Large intestine (tissue), 12 donors: ENCODE results near the gene HSD17B8. TPM values are rescaled to one million over a fixed set of nuclear protein-coding genes. Genes with fewer than 3 reads are reported as not detected.

Experiments
- DNase-seq, 2 donors: peaks; one replicate each; pipeline versions ENCODE4 v3.0.0 to v3.0.0-alpha.2; 2013
- H3K27ac ChIP-seq: one replicate; pipeline ENCODE4 v1.5.1; 2013; ENCODE audit warnings: low read length
- H3K27me3 ChIP-seq: 2 replicates; pipeline ENCODE4 v1.6.1; 2013; ENCODE audit warnings: low read length; ENCODE audit not compliant: control insufficient read depth, insufficient read depth
- H3K36me3 ChIP-seq: 2 replicates; pipeline ENCODE4 v1.6.1; 2013; ENCODE audit warnings: low read length; ENCODE audit not compliant: control insufficient read depth, insufficient read depth
- H3K4me1 ChIP-seq: one replicate; pipeline ENCODE4 v1.6.1; 2013; ENCODE audit warnings: low read length; ENCODE audit not compliant: control insufficient read depth, insufficient read depth
- H3K4me3 ChIP-seq: one replicate; pipeline ENCODE4 v1.5.1; 2013; ENCODE audit warnings: low read length
- H3K9me3 ChIP-seq: one replicate; pipeline ENCODE4 v1.6.1; 2013; ENCODE audit warnings: mild to moderate bottlenecking, low read depth, low read length, moderate library complexity; ENCODE audit not compliant: control insufficient read depth
- WGBS: methylation state at CpG from one replicate; pipeline ENCODE4 v1.1.5; 2013; ENCODE audit warnings: low lambda C conversion rate; ENCODE audit not compliant: insufficient coverage; 5-methylcytosine and 5-hydroxymethylcytosine counted together
- long read RNA-seq, 11 donors: transcript quantifications; one replicate each; lab custom pipeline, GENCODE V29; 2026
- polyA plus RNA-seq: library from polyadenylated mRNA; unstranded; fragments of 120-200 nt; gene quantifications from one replicate; pipeline ENCODE4 v1.2.1, GENCODE V29; 2013

Gene HSD17B8
- polyA plus RNA-seq = 35.9 TPM
- long read RNA-seq, donor 1, transcript HSD17B8-203 (9 exons, 990 nt) = major isoform, 8 of 8 reads
- long read RNA-seq, donor 1, partial matches to known transcripts = 0 of 8 reads
- long read RNA-seq, donor 1, other reads (novel, unspliced or antisense) = 0 of 8 reads
- long read RNA-seq, donor 2, transcript HSD17B8-203 (9 exons, 990 nt) = major isoform, 15 of 15 reads
- long read RNA-seq, donor 2, partial matches to known transcripts = 0 of 15 reads
- long read RNA-seq, donor 2, other reads (novel, unspliced or antisense) = 0 of 15 reads
- long read RNA-seq, donor 3, transcript HSD17B8-203 (9 exons, 990 nt) = major isoform, 22 of 27 reads
- long read RNA-seq, donor 3, partial matches to known transcripts = 5 of 27 reads
- long read RNA-seq, donor 3, other reads (novel, unspliced or antisense) = 0 of 27 reads
- long read RNA-seq, donor 4, partial matches to known transcripts = 0 of 1 reads
- long read RNA-seq, donor 4, other reads (novel, unspliced or antisense) = 0 of 1 reads
- long read RNA-seq, donor 5, transcript HSD17B8-203 (9 exons, 990 nt) = major isoform, 10 of 10 reads
- long read RNA-seq, donor 5, partial matches to known transcripts = 0 of 10 reads
- long read RNA-seq, donor 5, other reads (novel, unspliced or antisense) = 0 of 10 reads
- long read RNA-seq, donor 6, transcript HSD17B8-203 (9 exons, 990 nt) = major isoform, 11 of 11 reads
- long read RNA-seq, donor 6, partial matches to known transcripts = 0 of 11 reads
- long read RNA-seq, donor 6, other reads (novel, unspliced or antisense) = 0 of 11 reads
- long read RNA-seq, donor 7, transcript HSD17B8-203 (9 exons, 990 nt) = major isoform, 5 of 5 reads
- long read RNA-seq, donor 7, partial matches to known transcripts = 0 of 5 reads
- long read RNA-seq, donor 7, other reads (novel, unspliced or antisense) = 0 of 5 reads
- long read RNA-seq, donor 8, transcript HSD17B8-203 (9 exons, 990 nt) = major isoform, 14 of 14 reads
- long read RNA-seq, donor 8, partial matches to known transcripts = 0 of 14 reads
- long read RNA-seq, donor 8, other reads (novel, unspliced or antisense) = 0 of 14 reads
- long read RNA-seq, donor 9, transcript HSD17B8-203 (9 exons, 990 nt) = major isoform, 13 of 13 reads
- long read RNA-seq, donor 9, partial matches to known transcripts = 0 of 13 reads
- long read RNA-seq, donor 9, other reads (novel, unspliced or antisense) = 0 of 13 reads
- long read RNA-seq, donor 10, transcript HSD17B8-203 (9 exons, 990 nt) = major isoform, 13 of 13 reads
- long read RNA-seq, donor 10, partial matches to known transcripts = 0 of 13 reads
- long read RNA-seq, donor 10, other reads (novel, unspliced or antisense) = 0 of 13 reads
- long read RNA-seq, donor 11, transcript HSD17B8-203 (9 exons, 990 nt) = major isoform, 11 of 11 reads
- long read RNA-seq, donor 11, partial matches to known transcripts = 0 of 11 reads
- long read RNA-seq, donor 11, other reads (novel, unspliced or antisense) = 0 of 11 reads

DNA sequence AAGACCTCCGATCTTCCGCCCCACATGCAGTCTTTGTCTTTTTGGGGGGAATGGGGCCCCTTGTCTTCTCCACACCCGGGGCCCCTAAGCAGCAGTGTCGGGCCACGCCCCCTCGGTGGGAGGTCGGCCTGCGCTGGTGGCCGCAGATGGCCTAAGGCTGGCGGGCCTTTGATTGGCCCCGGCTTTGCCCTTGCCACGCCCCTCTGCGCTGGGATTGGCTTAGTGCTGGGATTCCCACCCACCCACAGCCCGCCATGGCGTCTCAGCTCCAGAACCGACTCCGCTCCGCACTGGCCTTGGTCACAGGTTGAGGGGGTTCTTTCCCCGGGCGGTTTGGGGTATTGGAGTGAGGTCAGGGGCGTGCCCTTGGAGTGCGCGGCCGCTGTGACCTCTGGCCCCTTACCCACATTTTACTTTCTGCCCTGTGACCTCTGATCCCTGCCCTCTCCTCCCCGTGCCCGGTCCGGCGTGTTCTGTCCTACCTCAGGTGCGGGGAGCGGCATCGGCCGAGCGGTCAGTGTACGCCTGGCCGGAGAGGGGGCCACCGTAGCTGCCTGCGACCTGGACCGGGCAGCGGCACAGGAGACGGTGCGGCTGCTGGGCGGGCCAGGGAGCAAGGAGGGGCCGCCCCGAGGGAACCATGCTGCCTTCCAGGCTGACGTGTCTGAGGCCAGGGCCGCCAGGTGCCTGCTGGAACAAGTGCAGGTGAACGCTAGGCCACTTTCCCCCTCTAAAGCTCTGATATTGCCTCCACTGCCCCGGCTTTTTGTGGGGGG is at the start of gene HSD17B8:
Gene HSD17B8, plus strand, starts transcription at position 241 of the 776 bp plus-strand sequence. Its CDS starts 14 bp downstream, at position 255.
- H3K9me3 ChIP-seq = peaks cover 2% of the 10 kb centered on the region
- no peaks in the 10 kb centered on the region for H3K27me3 ChIP-seq
- WGBS = no CpG with 5 or more reads among the region's 48 CpGs
- peak within 1 kb of the TSS; percentile 66 for H3K27ac ChIP-seq
- peaks cover 41% of the 10 kb centered on the region for H3K4me1 ChIP-seq
- peak; percentile 89 to 93 for DNase-seq
- H3K4me3 ChIP-seq = peak within 1 kb of the TSS; percentile 89
- peaks cover 28% of the 10 kb centered on the region for H3K36me3 ChIP-seq

DNA sequence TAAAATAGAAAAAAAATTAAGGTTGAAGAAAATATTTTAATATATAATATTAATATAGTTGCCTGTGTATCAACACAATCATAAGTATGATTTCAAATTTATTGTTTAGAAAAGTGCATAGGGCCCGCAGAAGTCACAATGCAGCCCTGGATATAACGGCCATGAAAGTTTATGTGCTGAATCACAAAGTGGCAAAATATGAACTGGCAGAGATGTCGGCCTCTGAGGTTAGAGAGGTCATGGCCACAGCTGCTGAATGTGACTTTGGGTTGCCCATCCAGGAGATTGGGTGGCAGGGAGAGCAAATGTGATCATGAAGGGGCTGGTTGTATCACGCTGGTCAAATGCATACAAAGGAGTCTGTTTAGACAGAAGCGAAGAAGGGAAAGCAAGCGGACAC is 47.9 kb upstream of the HSD17B8 start:
- Histone ChIP-seq H3K4me1 (no peaks in the 10 kb centered on the region), H3K36me3 (no peaks in the 10 kb centered on the region), H3K4me3 (no peak overlapping the region), H3K9me3 (no peaks in the 10 kb centered on the region), H3K27me3 (peaks cover 6% of the 10 kb centered on the region), H3K27ac (no peak overlapping the region)
- no peak for DNase-seq
- WGBS = no CpG with 5 or more reads among the region's 6 CpGs

DNA sequence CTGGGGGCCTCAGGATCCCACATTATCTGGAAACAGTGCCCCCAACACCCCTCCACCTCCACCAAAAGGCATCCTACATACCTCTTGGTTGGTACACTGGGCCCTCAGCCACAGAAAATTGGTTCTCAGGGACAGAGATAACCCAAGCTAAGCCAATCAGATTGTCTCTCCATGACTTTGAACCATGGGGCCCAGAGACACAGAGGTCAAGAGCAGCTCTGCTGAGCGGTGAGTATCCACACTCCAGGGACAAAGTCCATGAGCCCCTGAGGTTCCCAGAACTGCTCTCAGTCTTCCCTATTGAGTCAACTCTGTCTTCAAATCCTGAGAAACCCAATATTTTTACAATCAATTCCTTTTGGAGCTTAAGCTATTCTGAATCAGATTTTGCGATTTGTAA is 47.5 kb upstream of the HSD17B8 start:
- WGBS = no CpG with 5 or more reads among the region's 2 CpGs
- no peak overlapping the region for H3K4me3 ChIP-seq
- peaks cover 6% of the 10 kb centered on the region for H3K27me3 ChIP-seq
- H3K36me3 ChIP-seq = no peaks in the 10 kb centered on the region
- peaks cover 3% of the 10 kb centered on the region for H3K4me1 ChIP-seq
- DNase-seq = peak in 1 of 2 donors; percentile 50
- peaks cover 2% of the 10 kb centered on the region for H3K9me3 ChIP-seq
- H3K27ac ChIP-seq = no peak overlapping the region

GRCh38 chr6:33160096-33160495 is 44.4 kb upstream of the HSD17B8 start:
- Histone ChIP-seq H3K36me3 (no peaks in the 10 kb centered on the region), H3K4me3 (no peak overlapping the region), H3K27ac (no peak overlapping the region), H3K27me3 (no peaks in the 10 kb centered on the region), H3K4me1 (peaks cover 4% of the 10 kb centered on the region), H3K9me3 (peaks cover 2% of the 10 kb centered on the region)
- DNase-seq = no peak
- WGBS = no CpG with 5 or more reads among the region's 11 CpGs

GRCh38 chr6:33160728-33161344 is 43.6 kb upstream of the HSD17B8 start:
- no peak overlapping the region for H3K4me3 ChIP-seq
- peaks cover 4% of the 10 kb centered on the region for H3K4me1 ChIP-seq
- no peak overlapping the region for H3K27ac ChIP-seq
- no peaks in the 10 kb centered on the region for H3K27me3 ChIP-seq
- no peak for DNase-seq
- 80% methylated on average over 1 of the region's 13 CpGs for WGBS
- peaks cover 2% of the 10 kb centered on the region for H3K9me3 ChIP-seq
- H3K36me3 ChIP-seq = no peaks in the 10 kb centered on the region

DNA sequence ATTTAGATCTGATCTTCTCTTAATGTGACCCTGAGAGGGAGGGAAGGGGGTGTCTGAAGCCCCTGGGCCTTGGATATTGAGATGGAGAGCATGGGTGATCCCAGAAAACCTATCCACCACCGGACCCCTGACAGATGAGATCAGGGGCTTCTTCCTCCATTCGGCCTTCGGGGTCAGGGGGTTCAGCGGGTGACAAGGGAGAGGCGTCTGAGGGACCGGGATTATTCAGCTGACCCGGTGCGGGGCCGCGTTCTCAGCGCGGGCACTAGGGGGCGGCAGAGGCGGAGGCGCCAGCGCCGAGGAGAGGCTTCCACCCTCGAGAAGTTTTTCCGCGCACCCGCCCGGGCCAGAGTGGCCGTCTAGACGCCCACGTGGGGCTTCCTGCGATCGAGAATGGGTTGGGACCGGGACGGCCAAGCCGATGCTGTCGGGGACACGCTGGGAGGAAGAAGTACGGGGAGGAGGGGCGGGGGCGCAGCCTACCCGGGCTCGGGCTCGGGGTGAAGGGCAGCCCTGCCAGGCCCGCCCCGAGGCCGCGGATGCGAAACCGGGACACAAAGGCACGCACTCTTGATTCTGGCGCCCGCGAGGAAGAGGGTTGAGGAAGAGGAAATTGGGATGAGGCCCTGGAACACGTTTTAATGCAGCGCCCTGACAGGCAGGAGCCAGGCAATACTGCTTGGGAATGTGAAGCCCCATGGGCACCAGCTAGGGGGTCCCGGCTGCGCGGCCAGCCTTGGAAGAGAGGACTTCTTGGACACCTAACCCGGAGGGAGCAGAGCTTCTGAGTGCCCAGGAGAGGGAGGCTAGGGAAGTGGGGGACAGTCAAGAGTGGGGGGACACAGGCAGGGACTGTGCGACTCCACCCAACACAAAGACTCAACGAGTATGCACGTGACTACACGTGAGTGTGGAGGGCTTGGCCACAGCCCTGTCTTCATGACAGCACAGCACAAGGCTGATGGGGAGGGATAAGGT is 42.8 kb upstream of the HSD17B8 start:
- Histone ChIP-seq H3K4me3 (peak overlapping the region; percentile 48), H3K9me3 (peaks cover 2% of the 10 kb centered on the region), H3K27me3 (no peaks in the 10 kb centered on the region), H3K27ac (no peak overlapping the region), H3K4me1 (peaks cover 4% of the 10 kb centered on the region), H3K36me3 (no peaks in the 10 kb centered on the region)
- peak; percentile 37 to 71 for DNase-seq
- WGBS = no CpG with 5 or more reads among the region's 58 CpGs

- Histone ChIP-seq H3K27me3 (no peaks in the 10 kb centered on the region), H3K27ac (no peak overlapping the region)
- no CpG with 5 or more reads among the region's 10 CpGs for WGBS
Measured at GRCh38 chr6:33163540-33163939, 40.9 kb upstream of the HSD17B8 start.

DNA sequence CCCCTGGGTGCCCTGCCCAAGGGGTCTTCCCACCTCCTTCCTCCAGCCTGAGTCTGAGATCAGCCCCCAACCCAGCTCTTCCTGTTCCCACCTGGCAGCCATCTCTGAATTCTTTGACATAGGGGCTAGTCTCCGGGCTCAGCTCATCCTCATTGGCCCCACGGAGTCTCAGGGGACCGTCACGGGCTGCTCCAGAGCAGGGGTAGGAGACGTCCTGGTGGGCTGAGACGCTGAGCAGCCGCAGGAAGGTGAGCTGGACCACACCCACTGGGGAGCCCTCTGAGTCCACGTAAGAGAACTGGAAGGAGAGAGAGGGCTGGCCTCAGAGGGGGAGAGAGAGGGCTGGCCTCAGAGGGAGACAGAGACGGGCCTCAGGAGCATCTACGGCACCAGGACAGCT is 40.3 kb upstream of the HSD17B8 start:
- Histone ChIP-seq H3K36me3 (no peaks in the 10 kb centered on the region), H3K27ac (no peak overlapping the region), H3K4me3 (no peak overlapping the region), H3K27me3 (no peaks in the 10 kb centered on the region), H3K4me1 (peaks cover 4% of the 10 kb centered on the region), H3K9me3 (peaks cover 2% of the 10 kb centered on the region)
- no CpG with 5 or more reads among the region's 10 CpGs for WGBS
- no peak for DNase-seq

More at GRCh38 chr6:33163540-33163939, 40.9 kb upstream of the HSD17B8 start:
- H3K9me3 ChIP-seq = peaks cover 2% of the 10 kb centered on the region
- DNase-seq = no peak
- H3K4me1 ChIP-seq = peaks cover 4% of the 10 kb centered on the region
- no peak overlapping the region for H3K4me3 ChIP-seq
- no peaks in the 10 kb centered on the region for H3K36me3 ChIP-seq
